Inflammatory macrophage (primary cell): ENCODE measurements around the gene DPYD.

Source experiments
- DNase-seq, 2 donors: peaks; one replicate each; pipeline ENCODE4 v3.0.0-alpha.2; 2020 to 2022

The DPYD gene

GRCh38 chr1:97906567-97907241 lies 14.1 kb downstream of the DPYD start:
- peak; percentile 70 to 81 for DNase-seq

- DNase-seq = no peak
Observed at GRCh38 chr1:97905141-97905940, 15.5 kb downstream of the DPYD start.

GRCh38 chr1:97904534-97904933 lies 16.3 kb downstream of the DPYD start:
- peak; percentile 61 to 91 for DNase-seq

- DNase-seq = no peak
Observed at GRCh38 chr1:97903626-97904025, 17.2 kb downstream of the DPYD start.

- DNase-seq = no peak
Observed at GRCh38 chr1:97902067-97902466, 18.8 kb downstream of the DPYD start.

- peak; percentile 76 to 94 for DNase-seq
Observed at GRCh38 chr1:97901017-97901658, 19.7 kb downstream of the DPYD start.

- DNase-seq = no peak
Observed at GRCh38 chr1:97898948-97899347, 21.9 kb downstream of the DPYD start.

- no peak for DNase-seq
Observed at GRCh38 chr1:97895278-97895677, 25.6 kb downstream of the DPYD start.

- no peak for DNase-seq
Observed at GRCh38 chr1:97893844-97894243, 27.0 kb downstream of the DPYD start.

GRCh38 chr1:97886199-97886598 lies 34.6 kb downstream of the DPYD start:
- DNase-seq = no peak

GRCh38 chr1:97883823-97884222 lies 37.0 kb downstream of the DPYD start:
- no peak for DNase-seq

GRCh38 chr1:97877307-97877706 lies 43.5 kb downstream of the DPYD start:
- DNase-seq = no peak

GRCh38 chr1:97875996-97876395 lies 44.8 kb downstream of the DPYD start:
- no peak for DNase-seq

GRCh38 chr1:97870589-97870988 lies 50.2 kb downstream of the DPYD start:
- no peak for DNase-seq

GRCh38 chr1:97869441-97869840 lies 51.4 kb downstream of the DPYD start:
- DNase-seq = no peak

- DNase-seq = no peak
Observed at GRCh38 chr1:97867127-97867526, 53.7 kb downstream of the DPYD start.

GRCh38 chr1:97864615-97865014 lies 56.2 kb downstream of the DPYD start:
- no peak for DNase-seq

GRCh38 chr1:97853221-97853620 lies 67.6 kb downstream of the DPYD start:
- DNase-seq = no peak

GRCh38 chr1:97849345-97850340 lies 71.2 kb downstream of the DPYD start:
- DNase-seq = peak; percentile 77 to 87

GRCh38 chr1:97845805-97846204 lies 75.0 kb downstream of the DPYD start:
- no peak for DNase-seq

- DNase-seq = no peak
Observed at GRCh38 chr1:97844552-97845089, 76.2 kb downstream of the DPYD start.

GRCh38 chr1:97841338-97841737 lies 79.5 kb downstream of the DPYD start:
- peak in 1 of 2 donors; percentile 18 for DNase-seq
